OCI-LY1 (cell line): ENCODE measurements around the gene EPPIN.

Source experiments
- EZH2 ChIP-seq: fragments of 200-600 bp; sonication (generic), shearing (Covaris generic); IDR thresholded peaks from 2 replicates; pipeline ENCODE4 v1.8.0; 2017; ENCODE audit warnings: borderline replicate concordance, mixed run types, mild to moderate bottlenecking, antibody characterized with exemption, low read length, moderate library complexity, mixed read lengths
- TF ChIP-seq, protein P1 (sequence below): fragments of 200-600 bp; sonication (generic), shearing (Covaris generic); IDR thresholded peaks from 2 replicates; pipeline ENCODE4 v1.5.1; 2017; ENCODE audit warnings: mild to moderate bottlenecking, antibody characterized with exemption, low read length, moderate library complexity, mixed read lengths

DNA sequence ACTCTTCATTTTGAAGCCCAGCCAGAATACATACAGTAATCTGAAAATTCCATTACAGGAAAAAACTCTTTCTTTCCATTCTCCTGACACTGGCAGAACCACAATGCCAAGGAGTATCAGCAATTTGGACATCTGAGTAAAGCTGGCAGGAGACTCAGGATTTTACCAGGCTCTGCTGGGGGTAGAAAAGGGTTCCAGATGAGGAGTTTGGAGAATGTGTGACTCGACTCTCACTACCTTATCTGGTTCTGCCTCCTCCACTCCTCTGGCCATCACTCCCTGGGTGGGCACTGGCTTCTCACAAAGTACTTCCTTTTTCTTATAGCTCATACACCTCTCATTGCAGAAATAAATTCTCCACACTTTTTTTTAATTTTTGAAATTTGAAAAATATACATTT, 42.5 kb upstream of the EPPIN start:
- TF ChIP-seq, protein P1, sequence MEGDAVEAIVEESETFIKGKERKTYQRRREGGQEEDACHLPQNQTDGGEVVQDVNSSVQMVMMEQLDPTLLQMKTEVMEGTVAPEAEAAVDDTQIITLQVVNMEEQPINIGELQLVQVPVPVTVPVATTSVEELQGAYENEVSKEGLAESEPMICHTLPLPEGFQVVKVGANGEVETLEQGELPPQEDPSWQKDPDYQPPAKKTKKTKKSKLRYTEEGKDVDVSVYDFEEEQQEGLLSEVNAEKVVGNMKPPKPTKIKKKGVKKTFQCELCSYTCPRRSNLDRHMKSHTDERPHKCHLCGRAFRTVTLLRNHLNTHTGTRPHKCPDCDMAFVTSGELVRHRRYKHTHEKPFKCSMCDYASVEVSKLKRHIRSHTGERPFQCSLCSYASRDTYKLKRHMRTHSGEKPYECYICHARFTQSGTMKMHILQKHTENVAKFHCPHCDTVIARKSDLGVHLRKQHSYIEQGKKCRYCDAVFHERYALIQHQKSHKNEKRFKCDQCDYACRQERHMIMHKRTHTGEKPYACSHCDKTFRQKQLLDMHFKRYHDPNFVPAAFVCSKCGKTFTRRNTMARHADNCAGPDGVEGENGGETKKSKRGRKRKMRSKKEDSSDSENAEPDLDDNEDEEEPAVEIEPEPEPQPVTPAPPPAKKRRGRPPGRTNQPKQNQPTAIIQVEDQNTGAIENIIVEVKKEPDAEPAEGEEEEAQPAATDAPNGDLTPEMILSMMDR = no peak
- TF ChIP-seq EZH2 = no peak
